ENCODE data around the gene SSR4.

Gene SSR4

DNA sequence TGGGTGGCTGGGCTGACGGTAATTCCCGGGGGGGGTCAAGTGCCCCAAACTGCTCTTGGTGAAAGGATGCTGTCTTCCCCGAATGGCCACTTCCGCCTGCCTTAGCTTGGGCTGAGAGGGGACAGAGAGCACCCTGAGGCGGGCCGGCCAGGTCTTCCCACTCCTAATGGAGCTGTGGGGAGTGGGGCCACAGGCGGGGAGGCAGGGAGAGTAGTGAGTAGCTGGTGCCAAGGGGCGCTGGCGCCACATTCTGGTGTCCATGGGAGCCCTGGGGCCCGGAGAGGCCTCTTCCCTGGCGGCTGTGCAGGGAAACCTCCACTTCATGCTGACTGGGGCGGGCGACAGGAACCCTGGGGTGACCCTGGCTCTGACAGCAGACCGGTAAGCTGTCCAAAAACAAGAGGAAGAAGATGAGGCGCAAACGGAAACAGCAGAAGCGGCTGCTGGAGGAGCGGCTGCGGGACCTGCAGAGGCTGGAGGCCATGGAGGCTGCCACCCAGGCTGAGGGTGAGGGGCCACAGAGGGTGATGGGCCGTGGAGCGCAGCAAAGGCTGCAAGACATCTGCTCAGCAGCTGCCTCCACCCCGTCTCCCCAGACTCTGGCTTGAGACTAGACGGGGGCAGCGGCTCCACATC is 11.0 kb upstream of the SSR4 start:
- Mint-ChIP-seq H3K9me3 (no peaks in the 10 kb centered on the region), H3K27ac (no peak overlapping the region)

DNA sequence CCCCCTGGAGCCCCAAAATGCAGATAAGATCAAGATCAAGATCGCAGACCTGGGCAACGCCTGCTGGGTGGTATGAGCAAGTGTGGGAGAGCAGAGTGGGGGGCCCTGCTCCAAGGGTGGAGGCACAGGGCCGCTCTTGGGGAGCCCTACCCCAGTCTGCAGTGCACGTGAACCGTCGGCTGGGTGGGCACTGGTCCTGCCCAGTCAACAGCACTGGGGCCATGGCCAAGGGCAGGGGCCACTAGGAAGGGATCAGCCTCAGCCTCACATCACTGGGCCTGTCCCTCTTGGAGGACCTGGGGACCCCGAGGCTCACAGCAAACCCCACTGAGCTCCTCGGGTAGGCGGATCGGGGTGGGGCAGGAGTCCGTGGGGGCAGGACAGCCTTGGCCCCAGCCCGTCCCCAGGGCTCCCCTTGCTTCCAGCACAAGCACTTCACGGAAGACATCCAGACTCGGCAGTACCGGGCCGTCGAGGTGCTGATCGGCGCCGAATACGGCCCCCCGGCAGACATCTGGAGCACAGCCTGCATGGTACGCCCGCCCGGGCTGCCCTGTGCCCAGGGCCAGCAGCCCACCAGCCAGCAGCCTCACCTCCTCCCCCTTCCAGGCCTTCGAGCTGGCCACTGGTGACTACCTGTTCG is 10.0 kb upstream of the SSR4 start:
- no peak overlapping the region for H3K27ac Mint-ChIP-seq
- H3K36me3 Mint-ChIP-seq (ENCODE audit: low read depth), result no peaks in the 10 kb centered on the region

More for the DNA sequence above, 11.0 kb upstream of the SSR4 start:
- Mint-ChIP-seq H3K4me1 (ENCODE audit: low read depth) (no peaks in the 10 kb centered on the region), H3K36me3 (ENCODE audit: low read depth) (no peaks in the 10 kb centered on the region), H3K27me3 (ENCODE audit: low read depth) (peaks cover 3% of the 10 kb centered on the region), H3K4me3 (no peak overlapping the region)

GRCh38 chrX:153786669-153787068 is 7.8 kb upstream of the SSR4 start:
- H3K9me3 Mint-ChIP-seq, result no peaks in the 10 kb centered on the region
- H3K4me1 Mint-ChIP-seq (ENCODE audit: low read depth), result no peaks in the 10 kb centered on the region
- no peak overlapping the region for H3K4me3 Mint-ChIP-seq
- H3K27ac Mint-ChIP-seq, result no peak overlapping the region
- H3K27me3 Mint-ChIP-seq (ENCODE audit: low read depth), result no peaks in the 10 kb centered on the region
- H3K36me3 Mint-ChIP-seq (ENCODE audit: low read depth), result peaks cover 1% of the 10 kb centered on the region

More for the DNA sequence above, 10.0 kb upstream of the SSR4 start:
- Mint-ChIP-seq H3K9me3 (no peaks in the 10 kb centered on the region), H3K27me3 (ENCODE audit: low read depth) (peaks cover 3% of the 10 kb centered on the region), H3K4me3 (no peak overlapping the region), H3K4me1 (ENCODE audit: low read depth) (no peaks in the 10 kb centered on the region)

GRCh38 chrX:153789654-153790053 is 4.8 kb upstream of the SSR4 start:
- peaks cover 6% of the 10 kb centered on the region for H3K36me3 Mint-ChIP-seq (ENCODE audit: low read depth)
- no peak overlapping the region for H3K4me3 Mint-ChIP-seq
- no peak overlapping the region for H3K27ac Mint-ChIP-seq
- no peaks in the 10 kb centered on the region for H3K27me3 Mint-ChIP-seq (ENCODE audit: low read depth)
- no peaks in the 10 kb centered on the region for H3K9me3 Mint-ChIP-seq
- H3K4me1 Mint-ChIP-seq (ENCODE audit: low read depth), result peaks cover 7% of the 10 kb centered on the region

DNA sequence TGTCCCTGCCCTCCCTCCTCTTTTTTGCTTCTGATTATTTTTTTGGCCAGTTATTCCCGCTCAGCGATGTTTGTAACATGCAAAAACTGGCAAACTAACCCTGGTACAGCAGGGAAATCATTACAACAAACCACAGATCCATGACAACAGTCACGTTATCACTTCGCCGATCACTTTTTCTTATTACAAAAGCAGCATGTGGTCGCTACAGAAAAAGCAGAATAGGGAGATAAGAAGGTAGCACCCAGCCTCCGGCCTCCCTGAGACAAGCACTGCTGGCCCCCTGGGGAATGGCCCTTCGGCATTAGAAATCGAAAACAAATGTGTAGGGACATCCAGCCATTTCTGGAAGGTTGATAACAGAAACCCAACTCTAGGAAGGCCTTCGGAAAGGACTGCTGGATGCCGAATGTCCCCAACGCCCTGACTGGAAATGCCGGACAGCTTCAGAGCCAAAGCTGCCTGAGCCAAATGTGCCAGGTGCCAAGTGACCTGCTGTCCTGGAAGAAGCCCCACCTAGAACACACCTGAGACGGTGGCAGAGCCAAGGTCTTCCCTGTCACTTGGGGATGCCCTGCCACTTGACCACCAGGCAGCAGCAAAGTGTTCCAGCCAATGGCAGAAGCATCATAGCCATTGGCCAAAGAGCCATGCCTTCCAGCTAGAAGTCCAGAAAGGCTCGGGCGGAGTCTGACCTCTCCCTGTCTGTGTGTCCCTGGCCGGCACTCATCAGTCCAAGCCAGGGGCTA is 3.2 kb upstream of the SSR4 start:
- H3K27ac Mint-ChIP-seq, result no peak overlapping the region
- no peaks in the 10 kb centered on the region for H3K27me3 Mint-ChIP-seq (ENCODE audit: low read depth)
- H3K36me3 Mint-ChIP-seq (ENCODE audit: low read depth), result peaks cover 8% of the 10 kb centered on the region
- H3K9me3 Mint-ChIP-seq, result no peaks in the 10 kb centered on the region
- no peak overlapping the region for H3K4me3 Mint-ChIP-seq
- peaks cover 11% of the 10 kb centered on the region for H3K4me1 Mint-ChIP-seq (ENCODE audit: low read depth)

DNA sequence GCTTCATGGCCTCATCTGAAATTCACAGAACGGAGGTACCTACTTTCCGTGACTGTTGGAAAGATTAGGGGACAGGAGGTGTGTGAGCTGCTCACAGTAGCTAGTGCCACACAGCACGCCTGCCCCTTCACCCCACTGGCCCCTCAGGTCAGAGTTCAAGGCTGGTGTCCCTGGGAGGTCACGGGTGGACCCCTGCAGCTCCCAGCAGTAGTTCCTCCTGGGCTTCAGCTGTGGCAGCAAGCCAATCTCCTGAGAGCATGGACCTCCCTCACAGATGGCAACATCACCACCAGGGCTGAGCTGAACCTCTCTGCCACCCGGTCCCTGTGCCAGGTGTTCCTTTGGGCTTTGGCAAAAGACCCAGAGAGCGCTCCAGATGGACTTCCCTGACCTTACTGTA is 2.1 kb upstream of the SSR4 start:
- no peak overlapping the region for H3K27ac Mint-ChIP-seq
- H3K36me3 Mint-ChIP-seq (ENCODE audit: low read depth), result peaks cover 8% of the 10 kb centered on the region
- H3K9me3 Mint-ChIP-seq, result no peaks in the 10 kb centered on the region
- H3K27me3 Mint-ChIP-seq (ENCODE audit: low read depth), result no peaks in the 10 kb centered on the region
- H3K4me3 Mint-ChIP-seq, result no peak overlapping the region
- peaks cover 12% of the 10 kb centered on the region for H3K4me1 Mint-ChIP-seq (ENCODE audit: low read depth)

- Mint-ChIP-seq H3K9me3 (no peaks in the 10 kb centered on the region), H3K36me3 (ENCODE audit: low read depth) (peaks cover 10% of the 10 kb centered on the region), H3K27me3 (ENCODE audit: low read depth) (no peaks in the 10 kb centered on the region), H3K4me1 (ENCODE audit: low read depth) (peaks cover 12% of the 10 kb centered on the region), H3K27ac (peak overlapping the region; percentile 90), H3K4me3 (peak overlapping the region; percentile 98)
Observed at GRCh38 chrX:153793291-153793690, 1.2 kb upstream of the SSR4 start.

- Mint-ChIP-seq H3K4me3 (peak overlapping the region; percentile 98), H3K9me3 (no peaks in the 10 kb centered on the region), H3K36me3 (ENCODE audit: low read depth) (peaks cover 10% of the 10 kb centered on the region), H3K27ac (peak overlapping the region; percentile 72), H3K27me3 (ENCODE audit: low read depth) (no peaks in the 10 kb centered on the region), H3K4me1 (ENCODE audit: low read depth) (peaks cover 12% of the 10 kb centered on the region)
Observed at GRCh38 chrX:153794897-153795816, 689 bp downstream of the SSR4 start.

DNA sequence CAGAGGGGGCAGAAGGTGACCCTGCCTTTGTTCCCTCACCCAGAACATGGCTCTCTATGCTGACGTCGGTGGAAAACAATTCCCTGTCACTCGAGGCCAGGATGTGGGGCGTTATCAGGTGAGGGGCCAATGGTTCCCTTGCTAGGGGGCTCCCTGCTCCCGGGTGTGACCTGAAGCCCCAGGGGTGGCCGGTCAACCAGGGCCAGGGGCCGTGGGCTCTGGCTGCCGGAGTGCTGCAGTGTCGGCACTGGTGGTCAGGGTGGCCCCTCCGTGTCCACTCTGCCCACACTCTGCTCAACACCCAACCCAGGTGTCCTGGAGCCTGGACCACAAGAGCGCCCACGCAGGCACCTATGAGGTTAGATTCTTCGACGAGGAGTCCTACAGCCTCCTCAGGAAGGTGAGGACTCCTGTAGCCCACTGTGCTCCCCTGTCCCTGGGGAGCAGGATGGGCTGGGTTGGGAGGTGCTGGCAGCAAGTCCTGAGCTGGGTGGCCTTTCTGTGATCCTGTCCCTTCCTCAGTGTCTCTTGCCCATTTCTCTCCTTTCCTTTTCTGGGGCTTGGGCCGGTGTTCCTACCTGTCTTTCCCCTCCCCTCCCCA is 3.0 kb downstream of the SSR4 start:
- H3K27me3 Mint-ChIP-seq (ENCODE audit: low read depth), result no peaks in the 10 kb centered on the region
- H3K9me3 Mint-ChIP-seq, result no peaks in the 10 kb centered on the region
- H3K4me1 Mint-ChIP-seq (ENCODE audit: low read depth), result peaks cover 12% of the 10 kb centered on the region
- no peak overlapping the region for H3K4me3 Mint-ChIP-seq
- H3K27ac Mint-ChIP-seq, result no peak overlapping the region
- H3K36me3 Mint-ChIP-seq (ENCODE audit: low read depth), result peaks cover 9% of the 10 kb centered on the region

DNA sequence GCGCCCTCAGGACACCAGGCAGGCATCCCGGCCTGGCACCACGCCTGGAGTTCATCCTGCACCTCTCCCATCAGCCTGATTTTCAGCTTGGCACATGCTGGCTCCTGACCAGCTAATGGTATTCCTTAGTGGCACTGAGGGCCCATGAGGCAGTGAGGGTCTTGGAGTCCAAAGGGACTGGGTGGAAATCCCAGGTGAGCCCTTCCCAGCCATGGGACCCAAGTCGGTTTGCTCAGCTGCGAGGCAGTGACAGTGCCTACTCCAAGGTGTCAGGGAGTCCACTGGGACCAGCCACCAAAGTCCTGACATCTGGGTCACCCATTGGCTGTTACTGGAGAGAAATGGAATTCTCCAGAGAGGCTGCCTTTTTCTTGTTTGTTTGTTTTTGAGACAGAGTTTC is 4.9 kb downstream of the SSR4 start:
- Mint-ChIP-seq H3K4me1 (ENCODE audit: low read depth) (peaks cover 5% of the 10 kb centered on the region), H3K9me3 (no peaks in the 10 kb centered on the region), H3K27ac (no peak overlapping the region), H3K27me3 (ENCODE audit: low read depth) (no peaks in the 10 kb centered on the region), H3K36me3 (ENCODE audit: low read depth) (peaks cover 4% of the 10 kb centered on the region), H3K4me3 (no peak overlapping the region)

DNA sequence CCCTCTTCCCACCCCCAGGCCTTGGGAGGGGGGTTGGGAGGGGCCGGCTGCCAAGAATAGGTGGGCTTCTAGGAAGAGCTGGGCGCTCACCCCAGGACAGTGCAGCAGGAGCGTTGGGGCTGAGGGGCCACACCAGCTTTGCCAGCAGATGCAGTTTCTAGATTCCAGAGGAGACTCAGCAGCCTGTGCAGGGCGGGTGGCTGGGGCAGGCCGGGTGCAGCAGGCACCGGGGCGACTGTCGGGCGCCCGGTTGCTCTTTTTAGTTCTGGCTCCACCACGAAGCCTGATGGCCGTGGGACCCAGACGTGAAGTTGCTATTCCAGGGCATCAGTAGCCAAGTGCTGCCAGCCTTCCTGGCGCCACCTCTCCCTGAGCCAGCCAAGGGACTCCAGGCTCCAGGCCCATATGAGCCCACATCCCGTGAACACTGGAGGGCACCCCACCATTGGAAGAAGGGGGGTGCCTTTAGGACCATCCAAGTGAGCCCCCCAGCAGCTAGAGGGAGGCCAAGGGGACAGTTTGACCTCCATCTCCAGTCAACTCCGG is 5.8 kb downstream of the SSR4 start:
- Mint-ChIP-seq H3K36me3 (ENCODE audit: low read depth) (peaks cover 2% of the 10 kb centered on the region), H3K27ac (no peak overlapping the region), H3K4me3 (no peak overlapping the region), H3K27me3 (ENCODE audit: low read depth) (no peaks in the 10 kb centered on the region), H3K4me1 (ENCODE audit: low read depth) (peaks cover 5% of the 10 kb centered on the region), H3K9me3 (no peaks in the 10 kb centered on the region)

- no peak overlapping the region for H3K4me3 Mint-ChIP-seq
- peaks cover 5% of the 10 kb centered on the region for H3K4me1 Mint-ChIP-seq (ENCODE audit: low read depth)
- no peak overlapping the region for H3K27ac Mint-ChIP-seq
Observed at GRCh38 chrX:153800746-153801145, 6.3 kb downstream of the SSR4 start.

DNA sequence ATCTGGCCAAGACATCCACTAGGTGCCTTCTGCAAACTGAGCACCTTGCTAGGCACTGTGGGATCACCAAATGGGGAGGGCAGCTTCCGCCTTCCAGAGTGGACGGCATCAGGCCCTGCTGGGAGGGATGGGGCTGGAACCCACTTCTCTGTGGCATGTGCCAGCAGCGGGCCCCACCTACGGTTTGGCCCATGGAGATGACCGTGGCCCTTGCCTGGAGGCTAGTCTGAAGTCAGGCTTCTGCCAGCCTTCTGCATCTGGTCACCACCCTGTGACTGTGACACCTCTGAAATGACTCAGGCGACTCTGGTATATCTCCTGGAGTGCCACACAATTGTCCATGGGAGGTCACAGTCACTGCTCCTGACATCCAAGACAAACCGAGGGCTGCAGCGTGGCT is 7.2 kb downstream of the SSR4 start:
- H3K36me3 Mint-ChIP-seq (ENCODE audit: low read depth), result peaks cover 2% of the 10 kb centered on the region
- H3K27ac Mint-ChIP-seq, result no peak overlapping the region
- H3K9me3 Mint-ChIP-seq, result no peaks in the 10 kb centered on the region
- no peak overlapping the region for H3K4me3 Mint-ChIP-seq
- H3K27me3 Mint-ChIP-seq (ENCODE audit: low read depth), result no peaks in the 10 kb centered on the region
- no peaks in the 10 kb centered on the region for H3K4me1 Mint-ChIP-seq (ENCODE audit: low read depth)

More at GRCh38 chrX:153800746-153801145, 6.3 kb downstream of the SSR4 start:
- H3K27me3 Mint-ChIP-seq (ENCODE audit: low read depth), result no peaks in the 10 kb centered on the region
- H3K9me3 Mint-ChIP-seq, result no peaks in the 10 kb centered on the region
- peaks cover 2% of the 10 kb centered on the region for H3K36me3 Mint-ChIP-seq (ENCODE audit: low read depth)
